ENCODE data around the gene PITHD1.
"Not testable (repeated sequence)": the region's sequence is repeated elsewhere in the genome, so short reads cannot be mapped to it uniquely, and the experiment has no call there.

PITHD1 gene

DNA sequence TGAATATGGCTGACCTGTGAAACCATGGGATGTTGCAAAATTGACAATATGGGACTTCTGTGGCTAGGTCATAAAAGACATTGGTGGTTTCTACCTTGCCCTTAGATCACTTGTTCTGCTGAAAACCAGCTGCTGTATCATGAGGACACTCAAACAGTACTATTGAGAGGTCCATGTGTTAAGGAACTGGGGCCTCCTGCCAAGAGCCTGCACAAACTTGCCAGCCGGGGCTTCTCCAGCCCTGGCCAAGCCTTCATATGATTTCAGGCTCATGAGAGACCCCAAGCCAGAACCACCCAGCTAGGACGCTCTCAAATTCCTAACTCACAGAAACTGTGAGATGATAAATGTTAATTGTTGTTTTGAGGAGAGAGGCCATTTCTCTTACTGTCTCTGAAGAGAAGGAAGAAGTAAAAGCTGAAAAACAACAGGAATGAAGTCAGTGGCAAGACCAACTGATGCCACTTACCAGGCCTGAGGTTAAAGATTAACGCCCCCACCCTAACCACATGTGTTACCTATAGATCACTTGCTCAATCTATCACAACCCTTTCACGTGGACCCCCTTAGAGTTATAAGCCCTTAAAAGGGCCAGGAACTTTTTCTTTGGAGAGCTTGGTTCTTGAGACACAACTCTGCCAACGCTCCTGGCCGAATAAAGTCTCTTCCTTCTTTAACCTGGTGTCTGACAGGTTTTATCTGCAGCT is 3.9 kb upstream of the PITHD1 start:
- DNase-seq = peak; percentile 26

- no peak for DNase-seq
Observed at GRCh38 chr1:23776217-23776616, 2.0 kb upstream of the PITHD1 start.

DNA sequence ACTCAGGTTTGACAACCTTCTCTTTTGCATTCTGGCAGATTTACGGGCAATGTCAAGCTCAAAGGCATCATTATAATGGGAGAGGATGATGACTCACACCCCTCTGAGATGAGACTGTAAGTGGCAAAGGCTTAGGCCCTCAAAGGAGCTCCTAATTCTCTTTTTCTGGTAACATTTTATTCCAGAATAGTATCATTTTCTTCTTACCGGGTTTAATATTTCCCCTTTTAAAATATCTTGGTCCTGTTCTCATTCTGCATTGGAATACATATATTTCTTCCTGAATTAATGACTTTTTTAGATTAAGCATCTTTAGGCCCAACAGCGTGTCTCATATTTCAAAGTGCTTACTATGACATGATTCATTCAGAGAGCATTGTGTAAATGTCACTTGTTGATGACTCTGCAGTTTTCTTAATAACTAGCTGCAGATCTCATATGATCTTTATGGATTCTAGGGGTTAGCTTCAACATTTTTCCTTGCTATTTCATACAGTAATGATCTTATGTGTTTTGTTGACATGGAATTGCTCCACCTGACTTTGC is 1.7 kb downstream of the PITHD1 start:
- peak; percentile 21 for DNase-seq

GRCh38 chr1:23783141-23783540 is 4.9 kb downstream of the PITHD1 start:
- DNase-seq = not testable (repeated sequence)

- DNase-seq = no peak
Observed at GRCh38 chr1:23784846-23785245, 6.6 kb downstream of the PITHD1 start.

GRCh38 chr1:23787701-23788100 is 9.5 kb downstream of the PITHD1 start:
- no peak for DNase-seq

DNA sequence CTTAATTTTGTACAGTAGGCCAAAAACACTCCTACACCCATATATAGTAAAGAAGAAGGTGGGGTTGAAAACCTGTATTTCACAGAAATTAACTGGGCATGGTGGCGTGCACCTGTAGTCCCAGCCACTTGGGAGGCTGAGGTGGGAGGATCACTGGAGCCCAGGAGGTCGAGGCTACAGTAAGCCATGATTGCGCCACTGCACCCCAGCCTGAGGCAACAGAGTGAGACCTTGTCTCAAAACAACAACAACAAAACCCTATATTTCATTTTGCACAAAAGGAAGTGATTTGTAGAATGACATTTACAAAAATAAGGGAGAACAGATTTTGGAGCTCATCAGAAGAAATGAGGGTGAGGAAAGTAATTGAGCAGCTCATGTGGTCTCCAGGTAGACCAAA is 10.5 kb downstream of the PITHD1 start:
- no peak for DNase-seq

- DNase-seq = peak; percentile 94
Observed at GRCh38 chr1:23790696-23791515, 12.7 kb downstream of the PITHD1 start, which contains the start of gene LYPLA2. Gene LYPLA2, plus strand, starts transcription at chr1:23791145. Its CDS starts 1,538 bp downstream, at chr1:23792683.

DNA sequence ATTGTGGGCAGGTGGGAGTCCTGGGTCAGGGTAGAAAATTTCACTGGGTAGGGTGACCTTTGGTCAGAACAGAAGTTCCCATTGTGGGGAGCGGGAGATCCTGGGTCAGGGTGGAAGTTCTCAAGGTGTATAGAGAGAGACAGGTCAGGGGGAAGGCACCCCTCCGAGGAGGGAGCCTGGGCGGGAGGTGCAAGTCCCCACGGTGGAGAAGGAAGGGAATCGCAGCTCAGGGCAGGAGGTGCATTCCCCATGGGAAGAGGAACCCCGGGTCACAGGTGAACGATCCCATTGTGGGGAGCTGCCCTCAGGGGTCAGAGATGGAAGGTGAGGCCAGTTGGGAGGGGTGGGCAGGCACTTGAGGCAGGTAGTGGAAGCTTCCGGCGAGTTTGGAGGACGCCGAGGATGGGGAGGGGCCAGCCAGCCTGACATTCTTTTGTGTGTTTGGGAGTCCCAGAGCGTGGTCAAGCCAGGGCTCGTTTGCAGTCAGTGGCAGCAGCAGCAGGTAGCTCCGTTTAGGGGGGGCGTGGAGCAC is 13.4 kb downstream of the PITHD1 start:
- DNase-seq = peak; percentile 52

GRCh38 chr1:23792151-23792945 is 14.1 kb downstream of the PITHD1 start:
- DNase-seq = no peak

DNA sequence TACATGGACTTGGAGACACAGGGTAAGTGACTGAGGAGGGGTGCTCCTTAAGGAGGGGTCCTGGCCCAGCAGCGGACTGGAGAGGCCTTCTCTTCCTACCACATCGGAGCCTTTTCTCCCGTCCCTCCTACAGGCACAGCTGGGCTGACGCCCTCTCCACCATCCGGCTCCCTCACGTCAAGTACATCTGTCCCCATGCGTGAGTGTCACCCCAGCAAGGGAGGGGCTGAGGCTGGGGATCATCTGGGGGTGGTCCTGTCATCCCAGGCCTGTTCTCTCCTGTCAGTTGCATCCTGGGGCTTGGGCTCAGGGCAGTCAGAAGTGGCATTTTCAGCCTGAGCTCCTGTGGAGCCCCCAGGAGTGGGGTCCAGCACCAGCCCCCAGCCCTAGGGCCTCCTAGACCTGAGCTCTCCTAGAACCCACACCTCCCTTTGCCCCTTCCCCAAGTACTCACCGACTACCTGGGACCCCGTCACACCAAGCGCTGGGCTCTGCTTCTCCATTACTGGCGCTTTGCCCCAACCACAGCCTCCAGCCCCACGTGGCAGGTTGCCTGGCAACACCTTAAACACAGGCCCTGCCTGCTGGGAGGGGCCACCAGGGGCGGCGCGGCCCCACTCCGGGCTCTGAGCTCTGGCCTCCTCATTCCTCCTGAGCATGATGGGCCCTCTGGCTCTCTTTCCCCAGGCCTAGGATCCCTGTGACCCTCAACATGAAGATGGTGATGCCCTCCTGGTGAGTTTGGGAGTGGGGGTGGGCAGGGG is 15.0 kb downstream of the PITHD1 start:
- peak; percentile 72 for DNase-seq

DNA sequence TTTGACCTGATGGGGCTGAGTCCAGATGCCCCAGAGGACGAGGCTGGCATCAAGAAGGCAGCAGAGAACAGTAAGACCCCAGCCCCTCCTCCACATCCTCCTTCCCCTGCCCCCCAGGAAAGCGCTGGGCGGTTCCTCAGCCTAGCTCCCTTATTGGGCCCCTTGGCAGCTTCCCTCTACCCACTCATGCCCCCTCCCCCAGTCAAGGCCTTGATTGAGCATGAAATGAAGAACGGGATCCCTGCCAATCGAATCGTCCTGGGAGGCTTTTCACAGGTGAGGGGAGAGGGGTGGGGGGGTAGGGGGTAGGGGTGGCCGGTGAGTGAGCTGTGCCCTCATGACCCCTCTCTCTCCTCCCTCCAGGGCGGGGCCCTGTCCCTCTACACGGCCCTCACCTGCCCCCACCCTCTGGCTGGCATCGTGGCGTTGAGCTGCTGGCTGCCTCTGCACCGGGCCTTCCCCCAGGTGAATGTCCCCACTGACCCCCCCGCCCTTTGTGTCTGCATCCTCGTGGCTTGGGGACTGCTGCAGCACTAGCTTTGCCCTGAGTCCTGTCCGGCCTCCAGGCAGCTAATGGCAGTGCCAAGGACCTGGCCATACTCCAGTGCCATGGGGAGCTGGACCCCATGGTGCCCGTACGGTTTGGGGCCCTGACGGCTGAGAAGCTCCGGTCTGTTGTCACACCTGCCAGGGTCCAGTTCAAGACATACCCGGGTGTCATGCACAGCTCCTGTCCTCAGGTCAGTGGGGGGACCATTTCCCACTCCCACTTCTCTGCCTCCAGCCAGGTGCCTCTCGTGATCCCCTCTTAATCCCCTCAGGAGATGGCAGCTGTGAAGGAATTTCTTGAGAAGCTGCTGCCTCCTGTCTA is 15.9 kb downstream of the PITHD1 start:
- DNase-seq = no peak

DNA sequence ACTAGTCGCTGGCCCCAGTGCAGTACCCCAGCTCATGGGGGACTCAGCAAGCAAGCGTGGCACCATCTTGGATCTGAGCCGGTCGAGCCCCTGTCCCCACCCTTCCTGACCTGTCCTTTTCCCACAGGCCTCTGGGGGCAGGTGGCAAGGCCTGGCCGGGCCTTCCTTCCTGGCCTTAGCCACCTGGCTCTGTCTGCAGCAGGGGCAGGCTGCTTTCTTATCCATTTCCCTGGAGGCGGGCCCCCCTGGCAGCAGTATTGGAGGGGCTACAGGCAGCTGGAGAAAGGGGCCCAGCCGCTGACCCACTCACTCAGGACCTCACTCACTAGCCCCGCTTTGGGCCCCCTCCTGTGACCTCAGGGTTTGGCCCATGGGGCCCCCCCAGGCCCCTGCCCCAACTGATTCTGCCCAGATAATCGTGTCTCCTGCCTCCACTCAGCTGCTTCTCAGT is 16.5 kb downstream of the PITHD1 start:
- not testable (repeated sequence) for DNase-seq

DNA sequence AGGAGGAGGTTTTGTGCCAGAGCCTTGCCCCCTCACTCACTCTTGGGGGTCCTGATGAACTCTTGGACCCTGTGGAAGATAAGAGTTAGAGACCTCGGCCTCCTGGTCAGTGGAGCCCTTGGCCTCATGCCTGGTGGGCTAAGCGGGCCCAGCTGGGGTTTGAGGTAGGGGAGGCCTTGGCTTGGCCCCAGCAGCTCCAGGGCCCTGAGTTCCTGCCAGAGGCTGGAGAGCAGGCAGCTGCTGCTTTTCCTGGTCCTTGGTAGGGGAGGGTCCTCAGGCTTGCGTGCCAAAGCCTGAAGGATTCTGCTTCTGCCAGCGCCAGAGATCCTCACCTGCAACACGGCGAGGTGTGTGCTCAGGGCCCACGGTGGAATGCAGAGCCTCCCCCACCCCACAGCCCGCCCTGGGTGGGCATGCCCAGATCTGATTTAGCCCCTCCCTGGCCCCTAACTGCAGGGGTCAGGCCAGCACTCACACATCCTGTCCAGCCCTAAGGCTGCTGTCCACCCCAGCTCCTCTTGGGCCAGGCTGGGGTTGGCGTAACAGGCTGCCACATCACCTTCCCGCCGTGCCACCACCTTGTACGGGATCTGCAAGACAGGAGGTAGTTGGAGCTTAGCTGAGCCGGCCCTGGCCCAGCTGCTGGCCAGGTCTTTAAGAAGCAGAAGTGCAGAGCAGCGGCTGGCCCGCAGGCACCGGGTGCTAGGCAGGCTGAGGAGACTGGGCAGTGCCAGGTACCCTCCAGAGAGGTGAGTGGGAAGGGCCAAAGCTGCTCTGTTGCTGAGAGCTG is 17.7 kb downstream of the PITHD1 start:
- DNase-seq = no peak

DNA sequence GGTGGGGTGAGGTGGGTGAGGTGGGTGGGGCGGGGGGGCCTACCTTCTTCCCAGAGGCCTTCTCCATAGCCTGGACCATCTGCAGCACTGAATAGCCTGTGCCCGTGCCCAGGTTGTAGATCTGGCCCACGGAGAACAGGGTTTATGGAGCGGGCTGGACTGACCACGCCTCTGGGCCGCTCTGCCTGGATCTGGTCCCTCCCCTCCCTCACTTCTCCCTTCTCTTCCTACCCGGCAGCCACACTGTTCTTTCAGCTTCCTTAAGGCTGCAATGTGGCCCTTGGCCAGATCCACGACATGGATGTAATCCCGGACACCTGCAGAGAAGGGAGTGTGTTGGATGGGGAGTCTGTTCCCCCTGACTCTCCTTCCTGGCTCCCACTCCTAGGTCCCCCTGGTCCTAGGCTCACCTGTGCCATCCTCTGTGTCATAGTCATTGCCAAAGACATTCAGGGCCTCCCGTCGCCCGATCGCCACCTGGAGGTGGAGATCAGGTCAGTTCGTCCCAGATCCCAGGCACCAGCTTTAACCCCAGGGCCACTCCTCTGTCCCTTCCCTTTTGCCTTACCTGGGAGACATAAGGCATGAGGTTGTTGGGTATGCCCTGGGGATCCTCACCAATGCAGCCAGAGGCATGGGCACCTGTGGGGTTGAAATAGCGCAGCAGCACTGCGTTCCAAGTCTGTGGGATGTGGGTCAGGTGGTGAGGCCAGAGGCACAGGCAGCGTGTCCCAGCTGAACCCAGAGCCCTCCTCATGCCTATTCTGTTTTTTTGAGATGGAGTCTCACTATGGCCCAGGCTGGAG is 18.5 kb downstream of the PITHD1 start:
- DNase-seq = no peak

DNA sequence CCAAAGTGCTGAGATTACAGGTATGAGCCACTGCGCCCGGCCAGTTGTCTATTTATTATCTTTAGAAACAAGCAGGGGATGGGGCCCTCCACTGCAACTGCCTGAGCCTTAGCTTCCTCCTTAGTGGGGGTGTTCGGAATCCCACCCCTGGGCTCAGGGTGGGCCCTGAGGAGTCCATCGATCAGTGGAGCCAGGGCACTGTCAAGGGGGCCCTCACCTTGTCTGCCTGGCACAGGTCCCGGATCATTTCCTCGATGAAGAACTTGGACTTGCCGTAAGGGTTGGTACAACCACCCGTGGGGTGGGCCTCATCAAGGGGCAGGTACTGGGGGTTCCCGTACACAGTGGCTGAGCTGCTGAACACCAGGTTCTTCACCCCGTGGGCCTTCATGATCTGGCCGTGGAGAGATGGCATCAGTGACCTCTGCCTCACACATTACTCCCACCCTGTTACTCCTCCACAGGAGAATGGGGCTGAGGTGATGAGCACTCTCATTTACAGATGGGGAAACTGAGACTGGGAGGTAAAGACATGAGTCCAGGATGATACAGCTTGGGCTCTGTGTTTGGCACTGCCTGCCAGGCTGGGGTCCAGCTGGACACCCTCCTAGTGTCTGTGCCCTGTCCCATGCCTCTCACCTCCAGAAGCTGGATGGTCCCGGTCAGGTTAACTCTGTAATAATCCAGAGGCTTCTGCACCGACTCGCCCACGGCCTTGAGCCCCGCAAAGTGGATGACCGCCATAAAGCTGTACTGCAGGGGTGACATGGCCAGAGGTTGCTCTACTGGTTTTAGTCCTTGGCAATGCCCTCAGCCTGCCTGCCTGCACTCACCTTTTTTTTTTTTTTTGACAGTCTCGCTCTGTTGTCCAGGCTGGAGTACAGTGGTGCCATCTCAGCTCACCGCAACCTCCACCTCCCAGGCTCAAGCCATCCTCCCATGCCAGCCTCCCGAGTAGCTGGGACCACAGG is 19.5 kb downstream of the PITHD1 start:
- DNase-seq = no peak

DNA sequence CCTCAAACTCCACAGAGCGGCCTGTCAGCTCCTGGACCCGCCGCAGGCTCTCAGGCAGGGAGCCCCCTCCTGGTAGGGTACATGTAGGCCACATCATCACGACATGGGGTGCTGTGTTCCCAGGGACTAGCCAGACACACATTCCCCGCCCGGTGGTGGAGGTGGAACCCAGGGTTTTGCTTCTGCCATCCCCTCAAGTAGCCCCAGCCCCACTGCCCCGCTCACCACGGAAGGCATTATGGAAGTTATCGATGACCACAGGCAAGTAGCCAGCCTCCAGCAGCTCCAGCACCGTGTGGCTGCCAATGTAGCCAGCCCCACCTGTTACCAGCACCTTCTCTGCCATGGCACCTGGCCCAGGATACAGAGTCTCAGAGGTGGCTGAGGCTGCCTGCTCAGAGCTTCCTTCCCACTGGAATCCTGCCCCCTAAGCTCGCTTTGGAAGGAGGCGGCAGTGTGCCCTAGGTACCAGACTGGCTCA is 20.5 kb downstream of the PITHD1 start:
- no peak for DNase-seq

- DNase-seq = no peak
Observed at GRCh38 chr1:23799255-23799569, 21.0 kb downstream of the PITHD1 start.
